Measurements from ENCODE around the gene GRB2. TPM values are rescaled to one million over a fixed set of nuclear protein-coding genes. Genes with fewer than 3 reads are reported as not detected.

The GRB2 gene
- total and polyA plus RNA-seq, 2 of the 8 experiments (the other 6 are each of a cell fraction or from before 2014, with no cell fraction given): 44.2 to 101 TPM

DNA sequence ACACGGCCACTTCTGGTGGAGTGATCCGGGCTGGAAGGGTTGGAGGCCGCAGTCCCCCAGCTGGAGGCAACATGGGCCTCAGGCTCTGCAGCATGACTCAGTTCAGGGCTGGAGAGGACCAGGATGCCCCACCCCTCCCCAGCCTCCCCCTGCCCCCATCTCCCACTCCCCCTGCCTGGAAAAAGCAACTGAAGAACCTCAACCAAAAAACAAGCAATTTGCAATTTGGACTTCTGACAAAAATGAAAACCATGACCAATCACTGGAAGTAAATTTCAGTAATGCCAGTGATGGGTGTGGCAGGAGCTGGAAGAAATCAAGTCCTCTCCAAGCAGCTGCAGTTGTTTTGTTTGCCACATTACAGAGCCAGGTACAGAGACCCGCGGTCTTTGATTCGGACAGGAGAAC, 127.8 kb downstream of the GRB2 start:
- no peaks in the 10 kb centered on the region for H3K79me2 ChIP-seq (ENCODE audit: control insufficient read depth in 1 of 2, insufficient read depth in 2 of 2, low read length in 2 of 2)
- no peak overlapping the region for H3K23ac ChIP-seq (ENCODE audit: insufficient read length)
- H2BK15ac ChIP-seq (ENCODE audit: low read length): no peak overlapping the region
- H4K5ac ChIP-seq (ENCODE audit: insufficient read length, low read depth, low read length): no peak overlapping the region
- H2BK5ac ChIP-seq (ENCODE audit: low read depth, low read length): no peak overlapping the region
- H4K8ac ChIP-seq (ENCODE audit: extremely low read depth, insufficient read depth, low read length): no peak overlapping the region
- H3K36me3 ChIP-seq (ENCODE audit: control insufficient read depth in 2 of 4, insufficient read depth in 4 of 4, low read length in 3 of 4): peaks cover 3 to 8% (median 4%) of the 10 kb centered on the region in 4 experiments; a peak in 3 of 8 replicates
- no peak for FAIRE-seq
- H3K27me3 ChIP-seq (replicated peaks in 1 of 4; ENCODE audit: control insufficient read depth in 3 of 4, extremely low read depth in 1 of 4, insufficient read depth in 3 of 4, low read length in 3 of 4): no peaks in the 10 kb centered on the region
- no peak overlapping the region for H3K56ac ChIP-seq (replicated peaks; ENCODE audit: insufficient read length, low read depth, low read length)
- H3K27ac ChIP-seq (ENCODE audit: low read depth, low read length): no peak overlapping the region
- no peaks in the 10 kb centered on the region for H3K9me3 ChIP-seq (ENCODE audit: insufficient read depth in 2 of 2, low read depth in 1 of 2, low read length in 1 of 2)
- H3K9ac ChIP-seq (replicated peaks in 1 of 4; ENCODE audit: extremely low read depth in 1 of 4, low read depth in 3 of 4, low read length in 3 of 4): no peak overlapping the region
- peaks cover 0 to 1% of the 10 kb centered on the region in 2 experiments for H4K20me1 ChIP-seq (replicated peaks in 1 of 2; ENCODE audit: control insufficient read depth in 1 of 2, insufficient read depth in 2 of 2, low read length in 2 of 2)
- WGBS, 2 experiments (ENCODE audit: extremely low coverage in 1 of 2, insufficient coverage in 1 of 2, insufficient read length in 1 of 2, insufficient replicate concordance in 2 of 2, low coverage in 1 of 2, low lambda C conversion rate in 2 of 2, missing lambda C conversion rate in 1 of 2): 97% methylated on average over 5 of the region's 6 CpGs; no CpG with 5 or more reads in 1 of the 2 experiments
- CTCF ChIA-PET (ENCODE audit: partially characterized antibody): interaction anchor here (0.5 to 21.2 kb wide), 8 partner anchors 8 to 134 kb away, joined by 3 to 369 read pairs (median 6); partner anchors contain the start of genes MIF4GD and SLC25A19
- no peak overlapping the region for H3K4me2 ChIP-seq (ENCODE audit: insufficient read depth in 1 of 2, low read depth in 2 of 2, low read length in 2 of 2)
- no peak for DNase-seq (ENCODE audit: low read depth in 1 of 2, low spot score in 2 of 2)
- H3K4me1 ChIP-seq (replicated peaks in 1 of 4; ENCODE audit: control insufficient read depth in 3 of 4, insufficient read depth in 4 of 4, low read length in 3 of 4): no peaks in the 10 kb centered on the region
- no peak overlapping the region for H2BK120ac ChIP-seq (replicated peaks; ENCODE audit: low read depth, low read length)
- no peaks in the 10 kb centered on the region; the same call in 1 of the 2 replicates for H3K79me1 ChIP-seq (ENCODE audit: low read depth, low read length)
- H3K4me3 ChIP-seq (ENCODE audit: extremely low read depth in 1 of 4, insufficient read depth in 2 of 4, low read depth in 3 of 4, low read length in 4 of 4): no peak overlapping the region
- H2AK5ac ChIP-seq (ENCODE audit: low read depth, low read length): no peak overlapping the region
- H2BK12ac ChIP-seq (ENCODE audit: low read depth, low read length): no peak overlapping the region
- no peak overlapping the region for H2BK20ac ChIP-seq (ENCODE audit: low read length)
- no peak overlapping the region for H3K18ac ChIP-seq (ENCODE audit: extremely low read depth, low read length)
- no peak overlapping the region for H4K91ac ChIP-seq (replicated peaks; ENCODE audit: insufficient read length, low read length)
- H3K23me2 ChIP-seq (ENCODE audit: low read depth, low read length): no peaks in the 10 kb centered on the region
- POLR2A ChIA-PET (ENCODE audit: partially characterized antibody): interaction anchor here (1.2 to 2.9 kb wide), 3 partner anchors 10 to 16 kb away, joined by 4 to 11 read pairs (median 10); partner anchors contain the start of genes GGA3, MRPS7 and SLC25A19
- no peak overlapping the region for H2AFZ ChIP-seq (ENCODE audit: low read length)
- H3K4ac ChIP-seq (replicated peaks; ENCODE audit: insufficient read length, low read depth, low read length): no peak overlapping the region
- H3K14ac ChIP-seq (ENCODE audit: insufficient read length): no peak overlapping the region
- TF ChIP-seq ASH2L (IDR thresholded peaks at IDR 0.05; ENCODE audit: low read length): no peak
- no peak for TF ChIP-seq KDM4A (IDR thresholded peaks at IDR 0.05; ENCODE audit: low read depth, low read length, severe bottlenecking)
- TF ChIP-seq SIX5 (IDR thresholded peaks at IDR 0.05; ENCODE audit: low read depth, low read length): no peak
- TF ChIP-seq, protein P1, sequence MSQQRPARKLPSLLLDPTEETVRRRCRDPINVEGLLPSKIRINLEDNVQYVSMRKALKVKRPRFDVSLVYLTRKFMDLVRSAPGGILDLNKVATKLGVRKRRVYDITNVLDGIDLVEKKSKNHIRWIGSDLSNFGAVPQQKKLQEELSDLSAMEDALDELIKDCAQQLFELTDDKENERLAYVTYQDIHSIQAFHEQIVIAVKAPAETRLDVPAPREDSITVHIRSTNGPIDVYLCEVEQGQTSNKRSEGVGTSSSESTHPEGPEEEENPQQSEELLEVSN (IDR thresholded peaks at IDR 0.05): no peak
- TF ChIP-seq SP1 (IDR thresholded peaks at IDR 0.05; ENCODE audit: low read depth, low read length): no peak
- TF ChIP-seq HDAC6 (IDR thresholded peaks at IDR 0.05; ENCODE audit: low read depth, low read length): no peak

Measured in H1 (cell line).